Body of pancreas (tissue), 4 donors: ENCODE results near the gene CCDC30. TPM values are rescaled to one million over a fixed set of nuclear protein-coding genes. Genes with fewer than 3 reads are reported as not detected.

Experiments
- ATAC-seq: fragments of 150-250 bp; one replicate; pipeline ENCODE4 v1.9.1; 2016
- DNase-seq, 4 donors: peaks; one replicate each; pipeline ENCODE4 v3.0.0-alpha.2; 2019
- H3K27ac ChIP-seq, 4 donors: fragments of 200-600 bp; sonication (generic); 1 replicate in 3 of 4; 2 replicates in 1 of 4; pipeline versions ENCODE4 v1.5.1 to v1.6.1; 2016 to 2019; ENCODE audit warnings: mild to moderate bottlenecking in 1 of 4, mixed read lengths in 1 of 4, moderate library complexity in 1 of 4
- H3K27me3 ChIP-seq, 2 donors: fragments of 200-600 bp; sonication (generic); one replicate each; pipeline ENCODE4 v1.6.0; 2016; ENCODE audit warnings: mild to moderate bottlenecking in 1 of 2
- H3K36me3 ChIP-seq, 2 donors: fragments of 200-600 bp; sonication (generic); replicated peaks in 1 of 2; 2 replicates each; pipeline ENCODE4 v1.5.1; 2016; ENCODE audit warnings: low read depth in 2 of 2; ENCODE audit not compliant: insufficient read depth in 1 of 2
- H3K4me1 ChIP-seq: fragments of 200-600 bp; sonication (generic); one replicate; pipeline ENCODE4 v1.6.0; 2016
- H3K4me3 ChIP-seq, 2 donors: fragments of 200-600 bp; sonication (generic); 1 replicate in 1 of 2; 2 replicates in 1 of 2; pipeline ENCODE4 v1.5.1; 2016 to 2019
- H3K9me3 ChIP-seq, 3 donors: fragments of 200-600 bp; sonication (generic); 1 replicate in 2 of 3; 2 replicates in 1 of 3; pipeline ENCODE4 v1.5.1; 2016
- CTCF ChIP-seq, 7 experiments: fragments of 450-650 bp in 4 of 7; fragments of 200-600 bp in 3 of 7; sonication (generic) in 3 of 7; IDR thresholded peaks; one replicate each; pipeline ENCODE4 v1.5.1; 2016 to 2019; ENCODE audit warnings: antibody characterized with exemption in 7 of 7
- POLR2A ChIP-seq, 3 donors: fragments of 450-650 bp; IDR thresholded peaks; one replicate each; pipeline ENCODE4 v1.6.1; 2016; ENCODE audit warnings: antibody characterized with exemption in 3 of 3, mild to moderate bottlenecking in 2 of 3
- WGBS, 2 donors: methylation state at CpG; one replicate each; pipeline ENCODE4 v1.1.5; 2017; 5-methylcytosine and 5-hydroxymethylcytosine counted together
- intact Hi-C: fragments of 100-400 bp; cut with DNase I; formaldehyde crosslinking; loops from one replicate; pipeline ENCODE4 v1.15.1; 2023
- total RNA-seq, 2 donors: library from RNA; depleted of rRNA; stranded (reverse); fragments of >200 nt; gene quantifications; one replicate each; pipeline ENCODE4 v1.1.0, GENCODE V29; 2016

Gene CCDC30
- total RNA-seq, 2 donors from 2014 or later, result 2.3 to 8.9 TPM

GRCh38 chr1:42692461-42692860 is 229.4 kb downstream of the CCDC30 start:
- Histone ChIP-seq H3K27ac (peak overlapping the region; percentile 30 to 58 (median 48)), H3K4me3 (no peak overlapping the region), H3K4me1 (peaks cover 65% of the 10 kb centered on the region), H3K27me3 (no peaks in the 10 kb centered on the region), H3K36me3 (peaks cover 0 to 1% of the 10 kb centered on the region in 2 donors), H3K9me3 (no peaks in the 10 kb centered on the region)
- TF ChIP-seq CTCF (IDR thresholded peaks at IDR 0.05), result no peak
- TF ChIP-seq POLR2A (IDR thresholded peaks at IDR 0.05), result no peak
- 31 to 38% methylated on average over 5 of the region's 5 CpGs for WGBS, 2 donors
- ATAC-seq, result peak; percentile 50
- intact Hi-C loops, result no loop called here
- DNase-seq, result peak in 2 of 4 donors; percentile 7 to 11

GRCh38 chr1:42692911-42693310 is 229.8 kb downstream of the CCDC30 start:
- H3K4me3 ChIP-seq, result no peak overlapping the region
- peak overlapping the region in 3 of 4 donors; percentile 41 to 58 (median 55) for H3K27ac ChIP-seq
- H3K9me3 ChIP-seq, result no peaks in the 10 kb centered on the region
- no peaks in the 10 kb centered on the region for H3K27me3 ChIP-seq
- DNase-seq, result no peak
- peaks cover 0 to 4% of the 10 kb centered on the region in 2 donors for H3K36me3 ChIP-seq
- no peak for ATAC-seq
- intact Hi-C loops, result no loop called here
- no peak for TF ChIP-seq POLR2A (IDR thresholded peaks at IDR 0.05)
- TF ChIP-seq CTCF (IDR thresholded peaks at IDR 0.05), result no peak
- H3K4me1 ChIP-seq, result peaks cover 61% of the 10 kb centered on the region
- WGBS, 2 donors, result 32 to 55% methylated on average over 2 of the region's 2 CpGs

GRCh38 chr1:42698081-42698813 is 235.2 kb downstream of the CCDC30 start:
- DNase-seq (no peak), ATAC-seq (no peak)
- no peaks in the 10 kb centered on the region for H3K27me3 ChIP-seq
- H3K9me3 ChIP-seq, result no peaks in the 10 kb centered on the region
- WGBS, 2 donors, result 87 to 91% methylated on average over 4 of the region's 4 CpGs
- TF ChIP-seq POLR2A (IDR thresholded peaks at IDR 0.05), result no peak
- no peak for TF ChIP-seq CTCF (IDR thresholded peaks at IDR 0.05)
- no peak overlapping the region for H3K4me3 ChIP-seq
- H3K36me3 ChIP-seq, result peaks cover 8 to 33% of the 10 kb centered on the region in 2 donors
- H3K27ac ChIP-seq, result no peak overlapping the region
- intact Hi-C loops, result no loop called here
- H3K4me1 ChIP-seq, result peaks cover 10% of the 10 kb centered on the region

GRCh38 chr1:42700006-42700405 is 236.9 kb downstream of the CCDC30 start:
- no peaks in the 10 kb centered on the region for H3K27me3 ChIP-seq
- peaks cover 8 to 36% of the 10 kb centered on the region in 2 donors for H3K36me3 ChIP-seq
- no peak overlapping the region for H3K27ac ChIP-seq
- H3K4me1 ChIP-seq, result no peaks in the 10 kb centered on the region
- no peak for DNase-seq
- intact Hi-C loops, result no loop called here
- no peak for TF ChIP-seq POLR2A (IDR thresholded peaks at IDR 0.05)
- TF ChIP-seq CTCF (IDR thresholded peaks at IDR 0.05), result no peak
- no peak overlapping the region for H3K4me3 ChIP-seq
- ATAC-seq, result no peak
- H3K9me3 ChIP-seq, result no peaks in the 10 kb centered on the region
